Hepatocyte (in vitro differentiated cells): ENCODE data around the gene ICAM2. TPM values are rescaled to one million over a fixed set of nuclear protein-coding genes. Genes with fewer than 3 reads are reported as not detected.

Source experiments
- DNase-seq: peaks from one replicate; pipeline ENCODE4 v3.0.0-alpha.2; 2016; ENCODE audit warnings: low spot score
- H2AFZ ChIP-seq: fragments of 200-600 bp; sonication (generic); 2 replicates; pipeline ENCODE4 v1.6.0; 2016; ENCODE audit warnings: antibody characterized with exemption, mild to moderate bottlenecking
- H3K27ac ChIP-seq: fragments of 200-600 bp; sonication (generic); 2 replicates; pipeline ENCODE4 v1.5.1; 2016; ENCODE audit warnings: mild to moderate bottlenecking
- H3K27me3 ChIP-seq: fragments of 200-600 bp; sonication (generic); 2 replicates; pipeline ENCODE4 v1.6.1; 2016
- H3K36me3 ChIP-seq: fragments of 200-600 bp; sonication (generic); replicated peaks from 2 replicates; pipeline ENCODE4 v1.5.1; 2016; ENCODE audit warnings: low read depth; ENCODE audit not compliant: insufficient read depth
- H3K4me1 ChIP-seq: fragments of 200-600 bp; sonication (generic); 2 replicates; pipeline ENCODE4 v1.5.1; 2016; ENCODE audit warnings: mild to moderate bottlenecking, moderate library complexity; ENCODE audit not compliant: insufficient read depth
- H3K4me2 ChIP-seq: fragments of 200-600 bp; sonication (generic); 2 replicates; pipeline ENCODE4 v1.6.0; 2016
- H3K4me3 ChIP-seq: fragments of 200-600 bp; sonication (generic); 2 replicates; pipeline ENCODE4 v1.5.1; 2016; ENCODE audit warnings: mild to moderate bottlenecking
- H3K79me2 ChIP-seq: fragments of 200-600 bp; sonication (generic); 2 replicates; pipeline ENCODE4 v1.6.0; 2017; ENCODE audit warnings: mild to moderate bottlenecking
- H3K9me2 ChIP-seq: fragments of 200-600 bp; sonication (generic); replicated peaks from 2 replicates; pipeline ENCODE4 v1.6.0; 2017; ENCODE audit warnings: mild to moderate bottlenecking; ENCODE audit not compliant: insufficient read depth
- H3K9me3 ChIP-seq: fragments of 200-600 bp; sonication (generic); 2 replicates; pipeline ENCODE4 v1.5.1; 2016; ENCODE audit warnings: low read depth, mild to moderate bottlenecking
- H4K20me1 ChIP-seq: fragments of 200-600 bp; sonication (generic); 2 replicates; pipeline ENCODE4 v1.6.0; 2016; ENCODE audit warnings: mild to moderate bottlenecking; ENCODE audit not compliant: insufficient read depth, poor library complexity, severe bottlenecking
- EZH2 ChIP-seq: fragments of 200-600 bp; sonication (generic); IDR thresholded peaks from 2 replicates; pipeline ENCODE4 v1.6.1; 2016; ENCODE audit warnings: antibody characterized with exemption, mild to moderate bottlenecking, borderline replicate concordance
- EZH2phosphoT487 ChIP-seq: fragments of 200-600 bp; sonication (generic); IDR thresholded peaks from one replicate; pipeline ENCODE4 v1.6.1; 2018; ENCODE audit warnings: antibody characterized with exemption, mild to moderate bottlenecking, low read depth, moderate library complexity; ENCODE audit not compliant: unreplicated experiment, severe bottlenecking
- WGBS: methylation state at CpG from one replicate; pipeline ENCODE4 v1.1.6; 2016; ENCODE audit warnings: low lambda C conversion rate; ENCODE audit errors: missing lambda C conversion rate; 5-methylcytosine and 5-hydroxymethylcytosine counted together
- polyA plus RNA-seq: library from polyadenylated mRNA; unstranded; fragments of >200 nt; fragmentation: Nextera tagmentation; extraction: Ambion mirVana; gene quantifications from 2 replicates; pipeline ENCODE4 v1.2.1, GENCODE V29; 2016
- total RNA-seq: library from RNA; depleted of rRNA; stranded (reverse); fragments of >200 nt; gene quantifications from 2 replicates; pipeline ENCODE4 v1.2.3, GENCODE V29; 2014
- TF ChIP-seq, protein P1 (sequence below): fragments of 200-600 bp; sonication (generic); IDR thresholded peaks from 2 replicates; pipeline ENCODE4 v1.5.1; 2016; ENCODE audit warnings: antibody characterized with exemption, mild to moderate bottlenecking; ENCODE audit not compliant: poor library complexity

Gene ICAM2
- total and polyA plus RNA-seq, 2 experiments from 2014 or later, result 3.4 to 6.0 TPM

DNA sequence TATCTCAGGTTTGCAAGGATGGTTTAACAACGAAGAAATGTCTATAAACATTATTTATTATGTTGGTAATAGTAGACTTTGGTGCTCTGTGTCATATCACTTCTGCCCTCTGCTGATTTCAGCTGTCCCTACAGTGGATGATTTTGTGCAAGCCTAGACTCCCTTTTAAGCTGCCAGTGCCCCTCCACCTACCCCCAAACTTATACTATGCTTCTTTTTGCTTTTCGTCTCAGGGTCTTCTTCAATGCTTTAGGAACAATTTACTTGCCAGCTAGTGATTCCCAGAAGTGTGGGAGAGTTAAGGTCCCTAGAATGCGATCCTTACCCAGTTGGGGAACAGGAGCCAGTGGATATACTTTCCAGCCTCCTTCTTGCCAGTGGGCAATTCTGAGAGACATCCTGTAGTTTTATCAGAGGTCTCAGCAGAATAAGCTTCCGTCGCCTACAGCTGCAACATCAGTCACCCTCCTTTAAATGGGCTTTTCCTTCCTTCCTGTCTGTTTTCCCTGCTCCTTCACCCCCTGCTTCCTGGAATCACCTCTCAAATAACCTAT is 4.1 kb downstream of the ICAM2 start:
- Histone ChIP-seq H3K36me3 (no peaks in the 10 kb centered on the region), H3K4me3 (no peak overlapping the region), H3K27ac (no peak overlapping the region), H3K9me3 (no peaks in the 10 kb centered on the region), H3K27me3 (no peaks in the 10 kb centered on the region), H3K4me2 (no peak overlapping the region), H4K20me1 (no peaks in the 10 kb centered on the region), H2AFZ (no peak overlapping the region), H3K4me1 (no peaks in the 10 kb centered on the region), H3K9me2 (no peaks in the 10 kb centered on the region), H3K79me2 (no peaks in the 10 kb centered on the region)
- TF ChIP-seq EZH2phosphoT487 (no peak), EZH2 (no peak)
- 71% methylated on average over 5 of the region's 5 CpGs for WGBS
- DNase-seq, result no peak

DNA sequence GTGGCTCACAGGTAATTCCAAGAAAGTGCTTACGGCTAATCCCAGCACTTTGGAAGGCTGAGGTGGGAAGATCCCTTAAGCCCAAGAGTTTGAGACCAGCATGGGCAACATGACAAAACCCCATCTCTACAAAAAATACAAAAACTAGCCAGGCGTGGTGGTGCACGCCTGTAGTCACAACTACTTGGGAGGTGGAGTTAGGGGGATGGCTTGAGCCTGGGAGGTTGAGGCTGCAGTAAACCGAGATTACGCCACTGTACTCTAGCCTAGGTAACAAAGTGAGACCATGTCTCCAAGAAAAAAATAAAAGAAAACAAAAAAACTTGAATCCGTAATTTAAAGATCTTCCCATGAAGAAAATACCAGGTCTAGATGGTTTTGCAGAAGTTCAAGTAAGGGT is 5.0 kb downstream of the ICAM2 start:
- no peak for DNase-seq
- Histone ChIP-seq H3K9me3 (no peaks in the 10 kb centered on the region), H3K4me2 (no peak overlapping the region), H3K4me1 (no peaks in the 10 kb centered on the region), H3K4me3 (no peak overlapping the region), H4K20me1 (no peaks in the 10 kb centered on the region), H2AFZ (no peak overlapping the region), H3K9me2 (no peaks in the 10 kb centered on the region), H3K27me3 (no peaks in the 10 kb centered on the region), H3K27ac (no peak overlapping the region), H3K79me2 (no peaks in the 10 kb centered on the region), H3K36me3 (no peaks in the 10 kb centered on the region)
- TF ChIP-seq EZH2phosphoT487 (no peak), EZH2 (no peak)
- TF ChIP-seq, protein P1, sequence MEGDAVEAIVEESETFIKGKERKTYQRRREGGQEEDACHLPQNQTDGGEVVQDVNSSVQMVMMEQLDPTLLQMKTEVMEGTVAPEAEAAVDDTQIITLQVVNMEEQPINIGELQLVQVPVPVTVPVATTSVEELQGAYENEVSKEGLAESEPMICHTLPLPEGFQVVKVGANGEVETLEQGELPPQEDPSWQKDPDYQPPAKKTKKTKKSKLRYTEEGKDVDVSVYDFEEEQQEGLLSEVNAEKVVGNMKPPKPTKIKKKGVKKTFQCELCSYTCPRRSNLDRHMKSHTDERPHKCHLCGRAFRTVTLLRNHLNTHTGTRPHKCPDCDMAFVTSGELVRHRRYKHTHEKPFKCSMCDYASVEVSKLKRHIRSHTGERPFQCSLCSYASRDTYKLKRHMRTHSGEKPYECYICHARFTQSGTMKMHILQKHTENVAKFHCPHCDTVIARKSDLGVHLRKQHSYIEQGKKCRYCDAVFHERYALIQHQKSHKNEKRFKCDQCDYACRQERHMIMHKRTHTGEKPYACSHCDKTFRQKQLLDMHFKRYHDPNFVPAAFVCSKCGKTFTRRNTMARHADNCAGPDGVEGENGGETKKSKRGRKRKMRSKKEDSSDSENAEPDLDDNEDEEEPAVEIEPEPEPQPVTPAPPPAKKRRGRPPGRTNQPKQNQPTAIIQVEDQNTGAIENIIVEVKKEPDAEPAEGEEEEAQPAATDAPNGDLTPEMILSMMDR, result no peak
- WGBS, result 94% methylated on average over 6 of the region's 6 CpGs

DNA sequence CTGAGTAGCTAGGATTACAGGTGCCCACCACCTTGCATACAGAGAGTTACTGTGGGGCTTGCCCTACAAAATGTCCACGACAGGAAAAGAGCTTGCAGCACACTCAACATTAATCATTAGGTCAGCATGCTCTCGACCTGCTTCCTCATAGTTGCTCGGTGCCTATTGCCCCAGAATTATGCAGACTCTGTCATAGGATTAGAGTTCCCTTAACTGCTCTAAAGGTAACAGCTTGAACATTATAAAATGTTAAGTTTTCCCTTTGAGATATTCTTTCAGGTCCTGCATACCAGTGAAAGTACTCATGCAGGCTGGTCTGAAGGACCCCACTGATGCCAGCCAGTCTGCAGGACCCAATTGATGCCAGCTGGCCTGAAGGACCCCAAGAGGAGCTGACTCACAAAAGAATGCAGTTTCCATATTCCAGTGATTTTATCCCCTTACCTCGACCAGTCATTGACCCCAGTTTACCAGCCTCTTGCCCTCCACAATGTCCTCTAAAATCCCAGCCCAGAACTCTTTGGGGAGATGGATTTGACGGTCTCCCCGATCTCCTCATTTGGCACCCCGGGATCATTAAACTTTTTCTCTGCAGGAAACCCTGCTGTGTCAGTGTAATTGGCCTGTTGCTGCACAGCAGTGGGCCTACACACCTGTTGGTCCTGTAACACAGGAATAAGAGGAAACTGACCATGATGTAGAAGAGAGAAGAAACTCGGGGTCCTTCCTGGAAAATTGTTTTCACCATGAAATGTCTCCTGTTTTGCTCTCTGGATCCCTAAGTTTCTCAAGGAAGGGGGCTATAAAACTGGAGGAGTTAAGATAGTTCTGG is 10.6 kb downstream of the ICAM2 start:
- TF ChIP-seq EZH2phosphoT487 (no peak), EZH2 (no peak)
- TF ChIP-seq, protein P1, result no peak

DNA sequence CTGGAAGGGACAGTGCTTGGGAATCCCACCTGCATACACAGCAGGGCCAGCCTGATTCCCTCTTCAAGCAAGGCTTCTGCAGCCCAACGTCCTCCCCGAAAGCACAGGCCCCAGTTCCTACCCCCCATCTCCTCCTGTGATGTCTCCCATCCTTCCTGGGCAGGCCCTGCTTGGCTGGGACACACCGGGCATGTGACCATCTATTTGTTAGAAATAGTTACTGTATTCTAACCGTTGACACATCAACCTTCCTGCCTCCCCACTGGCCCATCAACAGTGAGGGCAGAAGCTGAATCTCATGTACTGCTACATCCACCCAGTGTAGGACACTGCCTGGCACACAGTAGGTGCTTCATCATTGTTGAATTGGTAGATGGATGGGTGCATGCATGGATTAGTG is 11.6 kb downstream of the ICAM2 start:
- TF ChIP-seq, protein P1, result no peak
- no peak for TF ChIP-seq EZH2phosphoT487
- no peak for TF ChIP-seq EZH2
- Histone ChIP-seq H3K27ac (no peak overlapping the region), H3K9me2 (no peaks in the 10 kb centered on the region), H3K27me3 (no peaks in the 10 kb centered on the region), H3K79me2 (no peaks in the 10 kb centered on the region), H3K36me3 (no peaks in the 10 kb centered on the region), H3K4me2 (no peak overlapping the region), H4K20me1 (no peaks in the 10 kb centered on the region), H2AFZ (no peak overlapping the region), H3K4me1 (no peaks in the 10 kb centered on the region), H3K9me3 (no peaks in the 10 kb centered on the region), H3K4me3 (no peak overlapping the region)
- WGBS, result 88% methylated on average over 4 of the region's 4 CpGs
- DNase-seq, result no peak

More for the DNA sequence above, 10.6 kb downstream of the ICAM2 start:
- Histone ChIP-seq H3K4me3 (no peak overlapping the region), H3K9me2 (no peaks in the 10 kb centered on the region), H3K36me3 (no peaks in the 10 kb centered on the region), H3K79me2 (no peaks in the 10 kb centered on the region), H3K9me3 (no peaks in the 10 kb centered on the region), H2AFZ (no peak overlapping the region), H4K20me1 (no peaks in the 10 kb centered on the region), H3K4me1 (no peaks in the 10 kb centered on the region), H3K27me3 (no peaks in the 10 kb centered on the region), H3K4me2 (no peak overlapping the region), H3K27ac (no peak overlapping the region)
- 75% methylated on average over 8 of the region's 8 CpGs for WGBS
- DNase-seq, result no peak
